LNCAP (cell line): ENCODE measurements around the gene TRPC4AP.

Experiments used
- CTCF ChIP-seq: fragments of 450-650 bp; IDR thresholded peaks from 2 replicates; pipeline ENCODE4 v1.5.1; 2017; ENCODE audit warnings: mild to moderate bottlenecking

The TRPC4AP gene, protein sequence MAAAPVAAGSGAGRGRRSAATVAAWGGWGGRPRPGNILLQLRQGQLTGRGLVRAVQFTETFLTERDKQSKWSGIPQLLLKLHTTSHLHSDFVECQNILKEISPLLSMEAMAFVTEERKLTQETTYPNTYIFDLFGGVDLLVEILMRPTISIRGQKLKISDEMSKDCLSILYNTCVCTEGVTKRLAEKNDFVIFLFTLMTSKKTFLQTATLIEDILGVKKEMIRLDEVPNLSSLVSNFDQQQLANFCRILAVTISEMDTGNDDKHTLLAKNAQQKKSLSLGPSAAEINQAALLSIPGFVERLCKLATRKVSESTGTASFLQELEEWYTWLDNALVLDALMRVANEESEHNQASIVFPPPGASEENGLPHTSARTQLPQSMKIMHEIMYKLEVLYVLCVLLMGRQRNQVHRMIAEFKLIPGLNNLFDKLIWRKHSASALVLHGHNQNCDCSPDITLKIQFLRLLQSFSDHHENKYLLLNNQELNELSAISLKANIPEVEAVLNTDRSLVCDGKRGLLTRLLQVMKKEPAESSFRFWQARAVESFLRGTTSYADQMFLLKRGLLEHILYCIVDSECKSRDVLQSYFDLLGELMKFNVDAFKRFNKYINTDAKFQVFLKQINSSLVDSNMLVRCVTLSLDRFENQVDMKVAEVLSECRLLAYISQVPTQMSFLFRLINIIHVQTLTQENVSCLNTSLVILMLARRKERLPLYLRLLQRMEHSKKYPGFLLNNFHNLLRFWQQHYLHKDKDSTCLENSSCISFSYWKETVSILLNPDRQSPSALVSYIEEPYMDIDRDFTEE

DNA sequence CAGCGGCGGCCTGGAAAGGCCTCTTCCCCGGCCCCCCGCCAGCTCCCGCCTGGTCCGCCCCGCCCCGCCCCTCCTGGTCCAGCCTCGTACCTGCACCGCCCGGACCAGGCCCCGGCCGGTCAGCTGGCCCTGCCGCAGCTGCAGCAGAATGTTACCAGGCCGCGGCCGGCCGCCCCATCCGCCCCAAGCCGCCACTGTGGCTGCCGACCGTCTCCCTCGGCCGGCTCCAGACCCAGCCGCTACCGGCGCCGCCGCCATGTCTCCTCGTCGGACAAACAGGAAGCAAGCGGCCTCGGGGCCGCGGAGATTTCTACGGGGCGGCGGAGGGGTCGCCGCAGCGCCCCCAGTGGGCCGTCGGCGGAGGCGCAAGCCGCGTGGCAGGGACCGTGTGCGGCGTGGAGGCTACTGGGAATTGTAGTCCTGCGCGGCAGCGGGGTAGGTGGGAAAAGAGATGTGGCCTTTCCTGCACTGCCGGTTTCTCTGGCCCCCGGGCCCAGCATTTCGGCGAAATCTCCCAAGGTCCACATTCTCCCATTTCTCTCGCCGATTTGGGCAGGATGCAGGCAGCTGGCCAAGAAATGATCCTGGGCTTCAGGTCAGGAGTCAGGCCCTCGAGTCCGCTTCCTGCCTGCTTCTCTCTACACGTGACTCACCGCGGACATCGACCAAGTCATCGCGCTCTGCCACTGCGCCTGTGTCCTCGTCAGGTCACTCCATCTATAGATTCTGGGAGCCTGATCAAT is at the start of gene TRPC4AP:
TSS of gene TRPC4AP (minus strand) at position 284 of the 743 bp plus-strand sequence. CDS start at position 258, 26 bp downstream.
- TF ChIP-seq CTCF, result peak; percentile 99

DNA sequence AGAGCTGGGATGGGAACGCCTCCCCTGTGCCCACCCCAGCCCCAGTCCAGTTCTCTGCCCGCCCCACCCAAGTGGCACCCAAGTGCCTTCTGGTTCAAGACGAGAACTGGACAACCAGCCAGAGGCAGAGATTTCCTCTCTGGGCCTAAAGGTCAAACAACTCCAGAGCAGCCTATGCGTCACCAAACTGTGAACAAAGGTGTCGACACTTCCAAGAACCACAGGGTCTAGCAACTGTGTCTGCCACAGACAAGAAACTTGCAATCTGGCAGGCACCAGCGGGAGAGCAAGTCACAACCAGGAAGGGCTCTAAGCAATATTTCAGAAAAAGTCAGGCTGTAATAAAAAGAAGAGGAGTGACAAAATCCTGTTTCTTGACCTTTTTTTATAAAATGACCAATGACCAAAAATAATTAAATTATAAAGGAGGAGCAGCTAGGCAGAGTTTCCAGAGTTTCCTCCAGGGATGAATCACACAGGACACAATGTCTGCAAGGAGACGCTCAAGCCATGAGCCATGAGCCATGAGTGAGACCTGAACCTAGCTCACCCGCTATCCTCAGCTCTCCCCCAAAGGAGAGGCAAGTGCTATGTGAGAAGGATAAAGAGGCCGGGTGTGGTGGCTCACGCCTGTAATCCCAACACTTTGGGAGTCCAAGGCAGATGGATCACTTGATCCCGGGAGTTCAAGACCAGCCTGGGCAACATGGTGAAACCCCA is 43.4 kb upstream of the TRPC4AP start:
- no peak for TF ChIP-seq CTCF

DNA sequence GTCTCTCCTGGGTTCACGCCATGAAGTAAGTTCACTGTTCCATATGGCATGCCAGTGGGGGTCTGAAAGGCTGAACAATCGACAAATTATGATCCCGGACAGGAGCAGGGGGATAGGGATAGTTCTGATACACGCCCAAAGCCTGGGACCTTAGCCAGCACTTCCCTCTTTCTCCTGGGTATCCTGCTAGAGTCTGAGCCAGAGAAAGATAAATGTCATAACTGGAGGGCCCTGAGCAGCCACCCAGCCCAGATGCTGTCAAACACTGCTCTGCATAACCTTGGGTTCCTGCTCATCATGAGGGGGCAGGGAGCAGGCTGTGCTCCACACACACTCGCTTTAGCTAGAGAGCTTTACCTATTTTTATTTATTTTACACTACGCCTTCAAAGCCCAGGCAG is 42.3 kb upstream of the TRPC4AP start:
- no peak for TF ChIP-seq CTCF

DNA sequence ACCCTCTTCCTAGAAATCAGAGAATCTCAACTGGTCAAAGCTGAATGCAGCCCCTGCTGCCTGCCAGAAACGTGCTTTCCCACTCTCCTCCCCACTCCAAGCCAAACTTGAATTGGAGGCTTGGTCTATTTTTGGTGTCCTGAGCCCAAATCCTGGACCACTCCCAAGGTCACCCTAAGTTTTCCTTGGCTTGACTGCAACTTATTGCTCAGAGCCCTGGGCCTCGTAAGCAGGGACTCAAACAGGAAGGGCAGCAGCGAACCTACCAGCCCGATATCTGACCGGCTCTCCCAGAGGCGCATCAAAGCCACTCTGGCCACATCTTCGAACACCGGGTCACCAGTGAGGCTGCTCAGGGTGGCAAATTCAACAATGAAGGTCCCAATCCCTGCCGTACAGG is 41.9 kb upstream of the TRPC4AP start:
- no peak for TF ChIP-seq CTCF

- no peak for TF ChIP-seq CTCF
Measured at GRCh38 chr20:35133735-35134134, 41.1 kb upstream of the TRPC4AP start.

- no peak for TF ChIP-seq CTCF
Measured at GRCh38 chr20:35133031-35133430, 40.4 kb upstream of the TRPC4AP start.

- no peak for TF ChIP-seq CTCF
Measured at GRCh38 chr20:35131934-35132333, 39.3 kb upstream of the TRPC4AP start.
